Measurements from ENCODE around the gene YEATS4. TPM values are rescaled to one million over a fixed set of nuclear protein-coding genes. Genes with fewer than 3 reads are reported as not detected.

Gene YEATS4
- polyA plus RNA-seq, 2 of the 4 experiments (the other 2 are of a cell fraction): 41.7 to 70.1 TPM

GRCh38 chr12:69438539-69438938, 79.0 kb downstream of the YEATS4 start:
- WGBS (ENCODE audit: missing lambda C conversion rate): 94% methylated on average over 3 of the region's 3 CpGs
- TF ChIP-seq ZSCAN20 (CRISPR knock-in tag; IDR thresholded peaks at IDR 0.05) (no peak), HOXA7 (CRISPR knock-in tag; IDR thresholded peaks at IDR 0.05) (no peak), ATOH8 (CRISPR knock-in tag; IDR thresholded peaks at IDR 0.05; ENCODE audit: low read depth) (no peak), BHLHE40 (IDR thresholded peaks at IDR 0.05; ENCODE audit: low read depth, low read length) (no peak), CHD2 (IDR thresholded peaks at IDR 0.05; ENCODE audit: low read length, partially characterized antibody) (no peak), EHMT2 (IDR thresholded peaks at IDR 0.05; ENCODE audit: low read depth) (no peak), RAD21 (conservative IDR thresholded peaks at IDR 0.05 in 1 of 2, IDR thresholded peaks at IDR 0.05 in 1 of 2) (no peak), FOXS1 (CRISPR knock-in tag; IDR thresholded peaks at IDR 0.05) (no peak), HES2 (IDR thresholded peaks at IDR 0.05) (no peak)
- ChIA-PET CTCF (interaction anchor here (1.3 kb wide), 1 partner anchor 132 kb away, joined by 3 read pairs; no protein-coding TSS in a partner anchor), POLR2A (no interaction called here)
- ATAC-seq: no peak
- Histone ChIP-seq H3K4me2 (no peak overlapping the region), H3K4me3 (no peak overlapping the region), H3K27ac (no peak overlapping the region), H3K4me1 (no peaks in the 10 kb centered on the region), H3K9me3 (no peaks in the 10 kb centered on the region)
- DNase-seq (ENCODE audit: low read depth in 1 of 2, low spot score in 1 of 2): no peak
- FAIRE-seq: no peak

GRCh38 chr12:69440016-69440415, 80.5 kb downstream of the YEATS4 start:
- ATAC-seq (no peak), DNase-seq (ENCODE audit: low read depth in 1 of 2, low spot score in 1 of 2) (no peak), FAIRE-seq (peak; percentile 7)
- H3K4me1 ChIP-seq: no peaks in the 10 kb centered on the region
- POLR2A ChIA-PET: no interaction called here
- 79% methylated on average over 3 of the region's 3 CpGs for WGBS (ENCODE audit: missing lambda C conversion rate)
- no peak overlapping the region for H3K4me2 ChIP-seq
- H3K9me3 ChIP-seq: no peaks in the 10 kb centered on the region
- TF ChIP-seq E2F6 (IDR thresholded peaks at IDR 0.05; ENCODE audit: borderline replicate concordance, low read depth) (no peak), MYC (IDR thresholded peaks at IDR 0.05; ENCODE audit: borderline replicate concordance, low read length) (no peak)
- no peak overlapping the region for H3K4me3 ChIP-seq
- CTCF ChIA-PET: interaction anchor here (0.5 kb wide), 1 partner anchor 10 kb away, joined by 3 read pairs; no protein-coding TSS in a partner anchor
- no peak overlapping the region for H3K27ac ChIP-seq

Small RNA genes lying within 50 kb of the gene (small RNA-seq; reads per million reads assigned to genes)
- 0 reads per million in 6 experiments for gene RN7SL804P

Other genes starting within 250 kb of the YEATS4 start
- gene CPSF6, start 120.2 kb upstream of the YEATS4 start, polyA plus RNA-seq (2011; rRNA removed): 55.0 and 77.2 TPM in 2 replicates
- gene CPSF6, start 120.2 kb upstream of the YEATS4 start, polyA plus RNA-seq (2017; fragmentation: RNase III; extraction: RNeasy Plus Mini Kit Qiagen cat#74134 plus additional on column Dnase treatment): 80.8 to 89.3 TPM (median 84.3 TPM) in 3 replicates
- 0.12 TPM in 2 replicates for gene LYZ, start 11.4 kb upstream of the YEATS4 start, polyA plus RNA-seq (2011; rRNA removed)
- not detected in 3 replicates for gene LYZ, start 11.4 kb upstream of the YEATS4 start, polyA plus RNA-seq (2017; fragmentation: RNase III; extraction: RNeasy Plus Mini Kit Qiagen cat#74134 plus additional on column Dnase treatment)
- gene FRS2, start 110.6 kb downstream of the YEATS4 start, polyA plus RNA-seq (2011; rRNA removed): 23.5 and 28.6 TPM in 2 replicates
- 13.3 to 14.9 TPM (median 14.1 TPM) in 3 replicates for gene FRS2, start 110.6 kb downstream of the YEATS4 start, polyA plus RNA-seq (2017; fragmentation: RNase III; extraction: RNeasy Plus Mini Kit Qiagen cat#74134 plus additional on column Dnase treatment)
- 492 and 548 TPM in 2 replicates for gene CCT2, start 225.7 kb downstream of the YEATS4 start, polyA plus RNA-seq (2011; rRNA removed)
- gene CCT2, start 225.7 kb downstream of the YEATS4 start, polyA plus RNA-seq (2017; fragmentation: RNase III; extraction: RNeasy Plus Mini Kit Qiagen cat#74134 plus additional on column Dnase treatment): 437 to 442 TPM (median 441 TPM) in 3 replicates

Data from A549 (cell line).